Coronary artery (tissue), 2 donors: ENCODE results near the gene LUZP1.

Source experiments
- DNase-seq: peaks from one replicate; pipeline ENCODE4 v3.0.0-alpha.2; 2017; ENCODE audit warnings: low spot score
- H3K27ac ChIP-seq, 2 donors: fragments of 200-600 bp; sonication (generic); one replicate each; pipeline ENCODE4 v1.5.1; 2016 to 2019
- H3K4me3 ChIP-seq: fragments of 200-600 bp; sonication (generic); 2 replicates; pipeline ENCODE4 v1.5.1; 2016; ENCODE audit warnings: mild to moderate bottlenecking, moderate library complexity
- TF ChIP-seq, protein P1 (sequence below): fragments of 200-600 bp; sonication (generic); IDR thresholded peaks from one replicate; pipeline ENCODE4 v1.5.1; 2019; ENCODE audit warnings: antibody characterized with exemption

LUZP1 gene

DNA sequence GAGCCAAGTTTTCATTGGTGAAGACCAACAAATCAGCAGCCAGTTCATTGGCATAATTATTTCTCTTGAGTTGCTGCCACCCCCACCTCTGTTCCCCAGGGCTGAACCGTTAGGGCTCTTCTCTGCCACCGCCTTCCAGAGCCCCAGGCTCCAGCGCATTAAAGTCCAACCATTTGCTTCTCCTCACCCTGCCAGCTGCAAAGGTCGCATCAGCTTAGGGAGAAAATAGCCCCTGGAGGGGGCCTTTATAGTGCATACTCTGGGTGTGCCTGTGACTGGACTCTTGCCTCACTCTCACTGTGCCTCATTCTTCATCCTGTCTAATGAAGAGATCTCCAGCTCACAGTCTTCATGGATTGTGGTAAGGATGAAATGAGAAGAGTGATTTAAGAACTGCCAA is 99.0 kb downstream of the LUZP1 start:
- DNase-seq: no peak
- Histone ChIP-seq H3K4me3 (no peak overlapping the region), H3K27ac (peak overlapping the region in 1 of 2 donors; percentile 6)
- TF ChIP-seq, protein P1, sequence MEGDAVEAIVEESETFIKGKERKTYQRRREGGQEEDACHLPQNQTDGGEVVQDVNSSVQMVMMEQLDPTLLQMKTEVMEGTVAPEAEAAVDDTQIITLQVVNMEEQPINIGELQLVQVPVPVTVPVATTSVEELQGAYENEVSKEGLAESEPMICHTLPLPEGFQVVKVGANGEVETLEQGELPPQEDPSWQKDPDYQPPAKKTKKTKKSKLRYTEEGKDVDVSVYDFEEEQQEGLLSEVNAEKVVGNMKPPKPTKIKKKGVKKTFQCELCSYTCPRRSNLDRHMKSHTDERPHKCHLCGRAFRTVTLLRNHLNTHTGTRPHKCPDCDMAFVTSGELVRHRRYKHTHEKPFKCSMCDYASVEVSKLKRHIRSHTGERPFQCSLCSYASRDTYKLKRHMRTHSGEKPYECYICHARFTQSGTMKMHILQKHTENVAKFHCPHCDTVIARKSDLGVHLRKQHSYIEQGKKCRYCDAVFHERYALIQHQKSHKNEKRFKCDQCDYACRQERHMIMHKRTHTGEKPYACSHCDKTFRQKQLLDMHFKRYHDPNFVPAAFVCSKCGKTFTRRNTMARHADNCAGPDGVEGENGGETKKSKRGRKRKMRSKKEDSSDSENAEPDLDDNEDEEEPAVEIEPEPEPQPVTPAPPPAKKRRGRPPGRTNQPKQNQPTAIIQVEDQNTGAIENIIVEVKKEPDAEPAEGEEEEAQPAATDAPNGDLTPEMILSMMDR: no peak

DNA sequence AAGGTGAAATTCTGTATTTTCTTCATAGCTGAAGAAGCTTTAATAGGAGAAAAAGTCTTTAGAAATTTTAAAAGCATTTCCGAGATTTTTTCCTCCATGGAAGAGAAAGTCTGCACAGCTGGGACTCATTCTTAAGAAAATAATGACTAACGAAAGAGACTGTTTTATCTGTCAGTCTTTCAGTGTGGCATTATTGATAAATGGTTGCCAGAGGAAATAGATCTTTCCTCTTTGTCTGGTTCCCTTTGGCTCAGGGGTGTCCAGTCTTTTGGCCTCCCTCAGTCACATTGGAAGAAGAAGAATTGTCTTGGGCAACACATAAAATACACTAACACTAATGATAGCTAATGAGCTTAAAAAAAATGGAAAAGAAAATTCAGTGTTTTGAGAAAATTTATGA is 99.5 kb downstream of the LUZP1 start:
- DNase-seq: no peak
- TF ChIP-seq, protein P1: no peak
- Histone ChIP-seq H3K27ac (no peak overlapping the region), H3K4me3 (no peak overlapping the region)

DNA sequence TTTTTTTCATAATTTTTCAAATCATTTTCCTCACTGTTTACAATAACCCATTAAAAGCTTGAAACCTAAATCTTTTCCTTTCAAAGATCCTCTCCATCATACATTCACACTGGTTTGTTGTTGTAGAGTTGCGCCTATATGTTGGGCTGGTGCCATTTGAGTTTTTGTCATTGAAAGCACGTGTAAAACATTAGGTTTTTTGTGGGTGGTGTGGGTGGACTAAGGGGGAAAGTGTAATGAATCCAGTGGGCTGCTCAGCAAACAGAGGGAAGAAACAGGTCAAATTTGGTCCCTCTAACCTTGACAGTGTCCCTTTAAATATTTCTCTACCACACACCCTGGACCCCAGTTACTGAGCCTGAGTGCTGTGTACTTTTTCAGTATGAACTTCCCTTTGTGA is 102.6 kb downstream of the LUZP1 start:
- no peak for DNase-seq
- Histone ChIP-seq H3K27ac (no peak overlapping the region), H3K4me3 (no peak overlapping the region)
- TF ChIP-seq, protein P1: no peak

DNA sequence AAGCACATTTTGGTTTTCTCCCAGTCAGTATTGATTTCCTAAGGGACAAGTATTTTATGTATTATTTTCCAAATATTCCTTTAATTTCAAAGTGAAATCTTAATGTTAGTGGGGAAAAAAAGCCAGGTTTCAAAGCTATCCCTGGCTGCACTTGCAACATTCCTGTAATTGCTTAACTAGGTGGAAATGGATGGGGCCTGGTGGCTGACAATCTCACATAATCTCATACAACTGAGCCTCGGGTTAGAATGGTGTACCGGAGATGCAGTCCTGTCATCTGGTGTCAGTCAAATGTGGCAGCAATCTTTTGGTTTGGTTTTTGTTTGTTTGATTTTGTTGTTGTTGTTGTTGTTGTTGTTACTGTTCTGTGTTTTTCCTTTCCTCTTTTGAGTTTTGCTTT is 103.3 kb downstream of the LUZP1 start:
- no peak for DNase-seq
- no peak overlapping the region for H3K27ac ChIP-seq

DNA sequence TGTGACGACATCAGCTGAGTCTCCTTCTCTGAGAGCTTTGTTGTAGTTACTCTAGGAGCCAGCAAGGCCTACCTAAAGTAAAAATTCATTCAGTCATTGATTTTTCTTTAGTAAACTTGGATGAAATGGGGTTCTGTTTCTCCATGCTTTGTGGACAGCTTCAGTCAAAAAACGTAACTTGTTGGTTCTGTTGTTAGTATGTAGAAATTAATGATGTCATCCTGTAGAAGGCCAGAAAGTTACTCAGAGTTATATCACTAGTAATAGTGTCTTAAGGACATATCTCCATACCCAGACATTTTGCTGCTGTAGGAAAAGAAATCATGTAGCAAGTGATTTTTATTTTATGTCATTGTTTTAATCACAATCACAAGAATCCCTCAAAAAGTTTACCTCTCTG is 106.4 kb downstream of the LUZP1 start:
- Histone ChIP-seq H3K27ac (no peak overlapping the region), H3K4me3 (no peak overlapping the region)
- TF ChIP-seq, protein P1: no peak
- no peak for DNase-seq

More for the DNA sequence above, 103.3 kb downstream of the LUZP1 start:
- no peak overlapping the region for H3K4me3 ChIP-seq
- TF ChIP-seq, protein P1: no peak

DNA sequence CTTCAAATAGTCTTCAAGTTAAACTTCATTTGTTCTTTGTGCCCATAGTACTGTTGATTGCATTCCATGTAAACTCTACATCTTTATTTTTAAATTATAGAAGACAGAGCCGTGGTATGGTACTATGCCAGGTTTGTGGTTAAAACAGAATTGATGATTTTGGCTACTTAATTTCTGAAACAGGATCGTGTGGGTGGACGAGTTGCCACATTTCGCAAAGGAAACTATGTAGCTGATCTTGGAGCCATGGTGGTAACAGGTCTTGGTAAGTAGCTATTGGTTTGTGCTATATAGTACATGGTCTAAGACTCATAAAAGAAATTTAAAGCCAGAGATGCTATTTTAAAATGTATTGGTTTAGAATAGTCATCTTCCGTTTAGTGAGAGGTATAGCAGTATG is 111.4 kb downstream of the LUZP1 start:
- no peak for DNase-seq
- TF ChIP-seq, protein P1: no peak
- Histone ChIP-seq H3K4me3 (no peak overlapping the region), H3K27ac (no peak overlapping the region)

DNA sequence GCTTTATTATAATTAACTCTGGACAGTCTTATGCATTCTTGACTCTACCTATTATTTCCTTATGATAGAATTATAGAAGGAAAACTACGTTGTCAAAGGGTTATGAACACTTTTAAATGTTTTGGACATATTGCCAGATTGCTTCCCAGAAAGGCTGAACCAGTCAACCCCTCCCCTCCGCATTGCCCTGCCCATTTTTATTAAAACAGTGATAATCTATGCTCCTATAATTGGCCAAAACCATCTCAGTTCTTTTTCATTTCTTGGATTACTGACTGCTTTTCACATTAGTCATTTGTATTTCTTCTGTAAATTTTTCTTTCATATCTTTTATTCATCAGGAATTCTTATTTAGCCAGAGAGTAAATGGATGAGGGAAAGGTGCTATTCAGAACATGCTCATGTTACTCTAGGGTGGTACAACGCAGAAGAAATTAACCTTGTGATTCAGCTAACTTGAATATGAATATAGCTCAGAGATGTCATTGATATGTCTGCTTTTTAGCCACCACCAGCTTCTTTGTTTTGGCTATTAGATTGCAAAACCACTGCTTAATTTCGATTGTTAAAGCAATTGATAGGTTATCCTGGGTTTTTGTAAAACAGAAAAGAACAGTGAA is 117.3 kb downstream of the LUZP1 start:
- no peak for DNase-seq
- Histone ChIP-seq H3K27ac (no peak overlapping the region), H3K4me3 (no peak overlapping the region)
- TF ChIP-seq, protein P1: no peak
